ENCODE data around the gene BCDIN3D. TPM values are rescaled to one million over a fixed set of nuclear protein-coding genes. Genes with fewer than 3 reads are reported as not detected.

BCDIN3D gene
- total and polyA plus RNA-seq, 10 of the 15 experiments (the other 5 are each of a cell fraction or from before 2014, with no cell fraction given) = 3.7 to 7.2 (median 6.4) TPM

DNA sequence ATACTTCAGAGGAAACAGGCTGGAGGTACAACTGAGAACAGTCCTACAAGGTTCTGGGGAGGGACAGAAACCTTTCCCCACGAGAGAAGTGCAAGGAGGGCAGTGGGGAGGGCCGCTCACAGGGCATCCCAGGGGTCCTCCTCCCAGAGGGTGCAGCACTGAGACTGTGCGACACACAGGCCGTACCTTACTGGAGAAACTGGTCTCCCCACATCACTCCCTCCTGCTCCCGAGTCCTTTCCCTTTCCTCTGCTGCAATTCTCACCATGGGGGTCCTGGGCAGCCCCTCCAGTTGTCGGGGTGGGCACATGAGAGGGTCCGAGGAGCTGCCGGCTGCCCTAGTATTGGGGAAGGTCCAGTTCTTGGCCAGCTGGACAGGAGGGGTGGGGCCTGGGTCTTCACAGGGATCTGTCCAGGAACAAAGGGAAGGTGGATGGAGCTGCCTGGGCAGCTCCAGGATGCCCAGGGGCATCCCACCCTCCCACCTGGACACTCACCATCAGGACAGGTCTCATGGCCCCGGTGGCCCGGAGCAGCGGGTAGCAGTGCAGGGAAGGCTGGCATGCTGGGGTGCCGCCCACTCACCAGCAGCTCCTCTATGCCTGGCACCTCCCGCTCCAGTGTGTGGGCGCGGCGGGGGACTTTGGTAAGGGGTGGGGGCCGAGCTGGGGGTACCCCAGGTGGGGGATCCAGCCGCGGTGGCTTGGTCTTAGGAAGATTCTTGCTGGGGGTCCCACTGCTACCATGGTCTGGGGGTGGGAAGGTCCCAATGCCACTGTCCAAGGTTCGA, 50.5 kb downstream of the BCDIN3D start:
- POLR2A ChIA-PET = no interaction called here
- CTCF ChIA-PET = interaction anchor here (0.6 kb wide), 1 partner anchor 41 kb away, joined by 3 read pairs; no protein-coding TSS in a partner anchor
- peaks cover 0 to 1% of the 10 kb centered on the region in 2 experiments; a peak in 2 of 4 replicates for H3K36me3 ChIP-seq (ENCODE audit: control insufficient read depth in 2 of 2, insufficient read depth in 2 of 2, low read length in 1 of 2)

DNA sequence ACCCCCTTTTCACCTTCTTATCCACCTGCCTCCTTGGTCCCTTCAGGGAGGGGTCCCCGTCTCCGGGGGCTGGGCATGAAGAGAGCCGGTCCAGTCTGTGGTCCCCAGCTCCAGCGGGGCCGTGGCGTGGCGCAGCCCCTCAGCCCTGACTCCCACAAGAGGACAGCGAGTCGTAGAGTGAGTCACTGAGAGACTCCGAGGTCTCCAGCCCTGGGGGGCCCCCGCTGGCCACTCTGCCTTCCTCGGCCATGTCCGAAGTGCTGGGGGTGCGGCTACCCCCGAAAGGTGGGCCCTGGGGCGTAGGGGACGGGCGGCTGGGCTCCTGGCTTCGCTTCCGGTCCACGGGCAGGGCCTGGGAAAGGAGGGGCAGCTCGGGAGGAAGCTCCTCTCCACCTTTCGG, 51.2 kb downstream of the BCDIN3D start:
- POLR2A ChIA-PET = no interaction called here
- CTCF ChIA-PET = interaction anchor here (0.6 kb wide), 2 partner anchors 11 to 40 kb away, joined by 3 read pairs; no protein-coding TSS in a partner anchor
- no peak for FAIRE-seq

More for the DNA sequence above, 50.5 kb downstream of the BCDIN3D start:
- FAIRE-seq (no peak), ATAC-seq (no peak), DNase-seq (ENCODE audit: low read depth, low spot score) (no peak)
- H3K27me3 ChIP-seq (replicated peaks in 1 of 2; ENCODE audit: control insufficient read depth in 2 of 2, insufficient read depth in 2 of 2, low read length in 1 of 2) = no peaks in the 10 kb centered on the region
- H3K4me2 ChIP-seq (ENCODE audit: control insufficient read depth, insufficient read depth) = no peak overlapping the region
- H3K27ac ChIP-seq (ENCODE audit: control insufficient read depth, insufficient read depth) = no peak overlapping the region
- H3K9ac ChIP-seq (ENCODE audit: control insufficient read depth, insufficient read depth, low read length) = no peak overlapping the region
- 77% methylated on average over 11 of the region's 20 CpGs for WGBS (ENCODE audit: insufficient coverage, insufficient replicate concordance, low lambda C conversion rate, missing lambda C conversion rate)
- BruUV-seq (replicated peaks) = no TSS peak
- no peak overlapping the region for H2AFZ ChIP-seq (ENCODE audit: control insufficient read depth, low read depth, low read length)
- no peaks in the 10 kb centered on the region for H4K20me1 ChIP-seq (ENCODE audit: control insufficient read depth, insufficient read depth)
- no peaks in the 10 kb centered on the region for H3K4me1 ChIP-seq (ENCODE audit: control insufficient read depth, insufficient read depth, low read length)
- ChIA-PET RAD21 (ENCODE audit: unreplicated experiment) (interaction anchor here (0.5 kb wide), 1 partner anchor 88 kb away, joined by 3 read pairs; no protein-coding TSS in a partner anchor), SMC1A (ENCODE audit: uncharacterized antibody, unreplicated experiment) (no interaction called here)
- no peaks in the 10 kb centered on the region; the same call in 2 of the 3 replicates for H3K9me3 ChIP-seq (replicated peaks; ENCODE audit: control insufficient read depth, insufficient read depth, low read length)
- H3K79me2 ChIP-seq (ENCODE audit: control insufficient read depth, insufficient read depth, low read length) = no peaks in the 10 kb centered on the region
- in situ Hi-C loops (cut with MboI) = no loop called here
- intact Hi-C loops (cut with micrococcal nuclease; ENCODE audit: unreplicated experiment) = no loop called here
- no peak for TF ChIP-seq SPI1 (IDR thresholded peaks at IDR 0.05; ENCODE audit: borderline replicate concordance, insufficient read depth, low read depth, low read length)
- no peak overlapping the region for H3K4me3 ChIP-seq

More for the DNA sequence above, 51.2 kb downstream of the BCDIN3D start:
- H3K79me2 ChIP-seq (ENCODE audit: control insufficient read depth, insufficient read depth, low read length) = no peaks in the 10 kb centered on the region
- H3K9me3 ChIP-seq (replicated peaks; ENCODE audit: control insufficient read depth, insufficient read depth, low read length) = no peaks in the 10 kb centered on the region; the same call in 2 of the 3 replicates
- no peak overlapping the region for H3K4me3 ChIP-seq
- no peak overlapping the region for H3K27ac ChIP-seq (ENCODE audit: control insufficient read depth, insufficient read depth)
- intact Hi-C loops (cut with micrococcal nuclease; ENCODE audit: unreplicated experiment) = no loop called here
- no peak for TF ChIP-seq ZNF217 (IDR thresholded peaks at IDR 0.05)
- 86% methylated on average over 22 of the region's 23 CpGs for WGBS (ENCODE audit: insufficient coverage, insufficient replicate concordance, low lambda C conversion rate, missing lambda C conversion rate)
- H3K9ac ChIP-seq (ENCODE audit: control insufficient read depth, insufficient read depth, low read length) = no peak overlapping the region
- no peak overlapping the region for H2AFZ ChIP-seq (ENCODE audit: control insufficient read depth, low read depth, low read length)
- no peaks in the 10 kb centered on the region for H4K20me1 ChIP-seq (ENCODE audit: control insufficient read depth, insufficient read depth)
- BruUV-seq (replicated peaks) = no TSS peak
- H3K4me1 ChIP-seq (ENCODE audit: control insufficient read depth, insufficient read depth, low read length) = no peaks in the 10 kb centered on the region
- ChIA-PET RAD21 (ENCODE audit: unreplicated experiment) (interaction anchor here (0.5 kb wide), 1 partner anchor 87 kb away, joined by 3 read pairs; no protein-coding TSS in a partner anchor), SMC1A (ENCODE audit: uncharacterized antibody, unreplicated experiment) (no interaction called here)
- H3K27me3 ChIP-seq (replicated peaks in 1 of 2; ENCODE audit: control insufficient read depth in 2 of 2, insufficient read depth in 2 of 2, low read length in 1 of 2) = no peaks in the 10 kb centered on the region
- peaks cover 0 to 1% of the 10 kb centered on the region in 2 experiments; a peak in 2 of 4 replicates for H3K36me3 ChIP-seq (ENCODE audit: control insufficient read depth in 2 of 2, insufficient read depth in 2 of 2, low read length in 1 of 2)
- ATAC-seq = no peak
- in situ Hi-C loops (cut with MboI) = no loop called here
- H3K4me2 ChIP-seq (ENCODE audit: control insufficient read depth, insufficient read depth) = no peak overlapping the region
- no peak for DNase-seq (ENCODE audit: low read depth, low spot score)
